ENCODE results near the gene PLEKHA6.
A peak's percentile ranks its signal among the peaks of the same experiment; 100 is the strongest.

Gene PLEKHA6

DNA sequence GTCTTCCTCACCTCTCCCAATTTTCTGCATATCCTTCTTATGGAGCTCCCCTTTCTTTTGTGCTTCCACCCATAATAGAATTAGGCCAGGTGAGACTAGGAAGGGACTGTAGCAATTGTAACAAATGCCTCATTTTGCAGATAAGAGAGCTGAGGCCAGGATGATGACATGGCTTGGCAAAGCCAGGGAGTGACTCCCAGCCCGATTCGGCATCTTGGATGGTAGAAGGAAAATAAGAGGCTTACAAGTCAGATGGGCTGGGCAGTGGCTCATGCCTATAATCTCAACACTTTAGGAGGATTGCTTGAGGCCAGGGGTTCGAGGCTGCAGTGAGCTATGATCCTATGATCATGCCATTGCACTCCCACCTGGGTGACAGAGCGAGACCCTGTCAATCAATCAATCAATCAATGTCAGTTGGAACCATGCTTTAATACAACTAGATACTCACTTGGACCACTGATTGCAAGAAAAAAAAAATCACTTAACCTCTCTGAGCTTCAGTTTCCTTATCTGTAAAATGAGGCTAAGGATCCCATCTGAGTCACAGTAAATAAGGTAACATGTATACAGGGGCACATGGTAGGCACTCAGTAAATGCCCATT is 51.6 kb downstream of the PLEKHA6 start:
- DNase-seq = no peak

DNA sequence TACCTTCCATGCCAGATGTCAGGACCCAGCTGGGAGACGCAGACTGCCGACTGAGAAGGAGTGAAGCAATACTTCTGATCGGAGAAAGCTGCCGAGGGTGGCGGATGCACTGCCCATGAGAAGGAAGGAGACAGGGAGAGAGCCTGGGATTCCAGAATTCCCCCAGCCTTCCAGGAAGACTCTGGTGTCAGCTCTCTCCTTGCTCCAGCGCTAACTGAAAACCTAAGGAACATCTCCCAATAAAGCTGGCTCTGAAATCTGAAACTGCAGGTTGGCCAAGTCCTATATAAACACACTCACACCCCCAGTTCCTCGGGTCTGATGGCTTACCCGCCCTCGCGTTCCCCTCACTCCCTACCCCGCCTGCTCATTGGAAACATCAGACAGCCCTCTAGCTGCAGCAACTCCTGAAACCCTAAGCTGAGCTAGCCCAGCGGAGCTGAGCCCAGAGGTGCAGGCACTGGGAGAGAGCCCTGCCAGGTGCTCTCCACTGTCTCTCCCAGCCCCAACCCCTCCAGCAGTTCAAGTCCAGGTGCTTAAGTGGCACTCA is 52.3 kb downstream of the PLEKHA6 start:
- peak; percentile 61 for DNase-seq

DNA sequence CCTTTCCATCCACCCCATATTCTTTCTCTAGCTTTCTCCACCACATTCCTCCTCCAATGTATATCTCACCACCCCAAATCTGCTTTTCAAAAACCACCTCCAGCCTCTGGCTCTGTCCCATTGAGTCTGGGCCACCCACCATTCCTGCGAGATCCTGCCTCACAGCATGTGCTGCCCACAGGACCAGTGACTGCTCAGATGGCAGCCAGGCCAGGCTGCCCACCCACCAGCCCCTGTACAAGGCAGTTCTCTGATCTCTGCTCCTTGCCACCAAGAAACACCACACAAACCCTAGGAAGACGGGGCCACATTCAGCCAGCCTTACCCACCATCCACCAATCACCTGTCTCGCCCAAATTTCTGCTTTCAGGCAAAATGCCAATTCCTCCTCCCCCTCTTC is 53.7 kb downstream of the PLEKHA6 start:
- no peak for DNase-seq

DNA sequence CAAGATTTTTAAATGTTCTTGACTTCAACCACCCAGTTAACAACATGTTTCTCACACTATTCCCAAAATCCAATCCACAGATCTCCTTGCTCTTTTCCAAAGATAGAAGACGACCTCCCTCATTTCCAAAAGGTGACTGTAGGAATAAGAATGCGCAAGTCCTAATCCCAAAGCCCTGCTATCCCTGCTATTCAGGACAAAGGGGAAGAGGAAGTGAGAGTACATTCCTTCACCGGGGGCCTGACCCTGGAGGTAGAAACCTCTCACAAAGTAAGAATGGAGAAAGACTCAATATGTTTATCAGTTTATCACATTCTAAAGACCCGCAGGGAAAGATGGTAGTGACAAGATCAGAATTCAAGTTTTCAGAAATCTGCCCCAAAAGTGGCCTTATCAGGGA is 55.7 kb downstream of the PLEKHA6 start:
- DNase-seq = no peak

DNA sequence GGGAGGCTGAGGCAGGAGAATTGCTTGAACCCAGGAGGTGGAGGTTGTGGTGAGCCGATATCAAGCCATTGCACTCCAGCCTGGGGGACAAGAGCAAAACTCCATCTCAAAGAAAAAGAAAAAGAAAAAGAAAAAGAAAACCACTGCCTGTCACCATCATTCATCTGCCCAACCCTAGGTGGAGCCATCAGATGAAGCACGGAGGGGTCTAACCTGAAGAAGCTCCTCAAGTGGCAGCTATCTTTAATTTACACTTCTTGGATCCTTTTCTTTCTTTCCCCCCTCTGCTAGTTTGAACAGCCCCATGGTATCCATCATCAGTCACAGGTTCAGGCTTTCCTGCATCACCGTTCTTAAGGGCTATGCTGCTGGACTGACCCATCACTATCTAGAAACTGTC is 57.0 kb downstream of the PLEKHA6 start:
- no peak for DNase-seq

DNA sequence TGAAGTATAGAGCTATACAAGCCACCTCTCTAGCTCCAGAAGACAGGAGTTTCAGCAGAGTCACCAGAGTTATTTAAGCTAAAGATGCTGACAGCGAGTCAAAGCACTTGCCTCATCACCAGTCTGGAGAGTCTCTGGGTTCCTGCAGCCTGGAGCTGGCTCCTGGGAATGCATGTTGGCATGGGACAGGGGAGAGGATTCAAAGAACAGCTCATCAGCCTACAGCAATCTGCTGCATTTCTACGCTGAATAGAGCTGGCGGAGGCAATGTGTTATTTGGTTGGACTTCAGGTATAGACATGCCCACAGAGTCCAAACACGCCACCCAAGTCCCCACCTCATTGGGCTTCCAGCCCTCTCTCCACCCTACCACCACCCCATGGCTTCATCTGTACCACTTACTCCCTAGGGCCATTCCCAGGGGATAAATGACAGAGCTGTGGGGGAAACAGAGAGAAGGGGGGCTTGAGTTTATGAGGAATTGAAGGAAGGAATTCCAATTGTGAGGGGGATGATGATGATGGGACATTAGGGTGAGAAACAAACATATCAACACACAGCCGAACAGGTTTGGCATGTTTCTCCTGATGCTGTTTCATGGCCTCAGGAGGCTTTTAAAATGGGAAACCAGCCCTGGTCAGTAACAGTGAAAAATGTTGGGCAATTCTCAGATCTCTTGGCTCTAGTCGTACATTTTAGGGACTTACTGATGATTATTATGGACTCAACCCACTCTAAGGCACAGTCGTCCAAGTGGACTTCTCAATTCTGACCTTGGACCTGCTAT is 58.4 kb downstream of the PLEKHA6 start:
- no peak for DNase-seq

DNA sequence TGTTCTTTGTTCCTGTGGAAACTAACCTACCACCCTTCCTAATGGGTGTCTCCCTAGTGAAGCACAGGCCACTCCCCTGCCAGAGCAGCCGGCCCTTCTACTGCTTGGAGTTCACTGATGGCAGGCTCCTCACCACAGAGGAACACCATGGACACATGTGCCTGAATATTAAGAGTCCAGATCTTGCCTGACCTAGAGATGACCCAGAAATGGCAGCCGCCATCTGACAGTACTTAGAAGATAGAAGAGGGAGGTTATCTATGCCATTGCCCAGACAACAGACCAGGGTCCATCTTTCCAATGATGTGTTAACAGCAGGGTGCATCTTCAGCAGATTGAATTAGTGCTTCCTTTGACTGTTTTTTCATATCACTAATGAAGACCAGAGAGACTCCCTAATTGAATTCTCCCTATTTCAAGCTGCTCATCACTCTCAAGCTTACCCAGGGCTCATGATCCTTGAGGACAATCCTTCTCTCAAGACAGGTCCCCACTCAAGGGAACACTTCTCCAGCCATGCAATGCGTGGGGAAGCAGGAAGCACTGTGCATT is 59.8 kb downstream of the PLEKHA6 start:
- no peak for DNase-seq

DNA sequence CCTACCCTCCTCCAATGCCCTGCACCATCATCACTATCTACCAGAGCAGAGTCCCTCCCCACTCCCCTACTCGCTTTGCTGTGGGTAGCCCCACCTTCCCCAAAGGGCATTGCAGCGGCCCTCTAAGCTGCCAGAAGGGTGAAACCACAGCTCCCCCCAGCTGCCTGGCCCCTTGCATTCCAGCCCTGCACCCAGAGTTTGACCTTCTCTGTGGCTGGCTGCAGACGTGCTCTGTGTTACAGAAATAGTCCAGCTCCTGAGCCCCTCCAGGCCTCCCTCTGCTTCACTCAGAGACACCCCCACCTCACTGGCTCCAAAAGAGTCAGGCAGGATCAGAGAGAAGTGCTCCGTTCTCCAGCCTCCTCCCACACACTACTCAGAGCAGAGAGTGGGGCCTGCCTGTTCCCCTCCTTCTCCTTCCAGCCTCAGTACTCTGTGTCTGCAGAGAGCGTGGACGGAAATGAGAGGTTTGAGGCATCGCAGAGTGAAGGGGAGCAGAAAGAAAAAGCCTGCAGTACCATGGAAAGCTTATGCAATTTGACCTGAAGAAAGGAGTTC is 63.2 kb downstream of the PLEKHA6 start:
- no peak for DNase-seq

DNA sequence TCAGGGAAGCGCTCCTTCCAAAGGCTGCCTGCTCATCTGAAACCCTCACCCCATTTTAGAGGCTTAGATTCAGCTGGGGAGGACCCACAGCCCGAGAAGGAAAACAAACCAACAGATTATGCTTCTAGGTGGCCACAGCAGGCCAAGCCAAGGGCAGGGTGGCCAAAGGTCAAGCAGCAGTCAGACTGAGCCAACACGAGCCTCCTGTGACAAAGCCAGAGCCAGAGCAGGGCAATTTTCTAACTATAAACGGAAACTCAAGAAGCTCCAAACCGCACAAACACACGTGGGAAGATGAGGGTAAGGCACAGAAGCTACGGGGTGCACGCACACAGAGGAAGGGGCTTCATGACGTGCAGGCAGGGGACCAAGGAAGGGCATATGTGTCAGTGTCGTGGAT is 64.1 kb downstream of the PLEKHA6 start:
- DNase-seq = no peak

DNA sequence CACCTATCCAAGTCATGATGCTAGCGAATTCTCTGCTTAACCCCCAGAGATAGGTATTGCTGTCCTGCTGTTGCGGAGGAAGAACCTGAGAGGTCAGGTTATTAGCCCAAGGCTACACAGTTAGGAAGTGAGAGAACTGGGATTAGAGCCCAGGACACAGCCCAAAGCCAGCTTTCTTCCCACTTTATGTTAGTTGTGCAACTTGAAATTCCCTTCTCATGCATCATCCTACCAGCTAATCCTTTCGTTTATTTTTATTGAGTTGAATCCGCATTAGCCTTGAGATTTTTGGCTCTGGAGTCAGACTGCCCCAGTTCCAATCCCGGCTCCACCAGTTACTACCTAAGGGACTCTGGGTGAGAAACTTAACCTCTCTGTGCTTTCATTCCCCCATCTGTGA is 65.4 kb downstream of the PLEKHA6 start:
- no peak for DNase-seq

DNA sequence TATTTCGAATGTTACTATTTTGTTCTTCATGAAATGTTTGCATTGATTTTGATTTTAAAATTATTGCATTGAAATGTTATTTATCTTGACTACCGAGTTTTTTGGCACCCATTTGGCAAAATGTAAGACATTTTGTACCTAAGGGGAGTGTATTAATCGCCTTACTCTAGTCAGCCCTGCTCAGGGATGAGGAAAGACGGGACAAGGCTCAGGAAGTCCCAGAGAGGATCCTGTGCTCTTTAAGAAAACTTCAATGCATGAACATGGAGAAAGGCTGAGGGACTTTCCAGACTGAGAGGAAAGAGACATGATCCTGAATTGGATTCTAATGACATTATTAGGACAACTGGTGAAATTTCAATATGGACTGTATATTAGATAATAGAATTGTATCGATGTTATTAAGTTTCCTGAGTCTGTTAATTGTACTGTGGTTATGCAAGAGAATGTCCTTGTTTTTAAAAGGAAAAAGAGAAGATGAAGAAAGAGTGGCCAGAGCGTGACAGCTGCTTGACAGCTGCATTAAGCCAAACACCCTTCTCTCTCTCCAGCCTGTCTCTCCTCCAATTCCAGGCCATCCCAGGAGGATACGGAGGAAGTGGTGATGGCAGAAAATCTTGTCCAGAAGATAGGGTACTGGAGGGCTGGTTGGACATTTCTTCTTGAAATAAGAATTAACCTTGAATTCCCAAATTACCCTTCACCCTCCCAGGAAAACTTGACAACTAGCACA is 66.0 kb downstream of the PLEKHA6 start:
- DNase-seq = no peak

DNA sequence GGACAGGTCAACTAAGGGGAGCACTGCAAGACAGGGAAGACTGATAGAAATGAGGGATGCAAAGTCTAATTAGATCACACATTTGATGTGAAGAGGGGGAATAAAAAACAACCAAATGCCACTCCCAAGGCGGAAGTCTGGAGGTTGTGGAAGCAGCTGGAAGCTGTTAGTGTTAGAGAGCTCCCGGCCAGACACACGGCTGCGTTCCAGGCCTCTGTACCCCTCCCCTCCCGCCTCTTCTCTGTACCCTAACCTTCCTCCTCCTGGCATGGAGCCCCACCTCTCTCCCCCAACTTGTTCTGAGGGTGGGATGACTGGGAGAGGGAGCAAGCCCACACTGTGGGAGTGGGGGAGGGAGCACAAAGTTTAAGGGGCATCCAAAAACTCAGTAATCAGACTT is 67.0 kb downstream of the PLEKHA6 start:
- no peak for DNase-seq

DNA sequence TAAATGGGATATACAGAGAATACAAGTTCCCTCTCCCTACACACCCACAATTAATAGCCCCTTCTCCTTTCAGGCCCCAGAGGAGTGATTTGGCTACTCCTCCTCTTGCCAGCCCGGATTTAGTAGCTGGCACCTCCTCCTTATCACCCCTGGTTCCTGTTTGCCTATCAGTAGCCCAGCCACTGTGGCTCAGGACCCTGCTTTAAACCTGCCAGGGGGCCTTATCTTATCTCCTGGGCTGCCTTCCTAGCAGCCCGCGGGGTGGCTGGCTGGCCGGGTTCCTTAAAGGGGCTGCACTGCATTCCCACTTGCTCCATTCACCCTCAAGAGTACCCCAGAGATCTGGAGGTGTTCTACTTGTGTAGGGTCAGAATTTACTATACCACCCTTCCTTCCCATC is 70.4 kb downstream of the PLEKHA6 start:
- DNase-seq = no peak

DNA sequence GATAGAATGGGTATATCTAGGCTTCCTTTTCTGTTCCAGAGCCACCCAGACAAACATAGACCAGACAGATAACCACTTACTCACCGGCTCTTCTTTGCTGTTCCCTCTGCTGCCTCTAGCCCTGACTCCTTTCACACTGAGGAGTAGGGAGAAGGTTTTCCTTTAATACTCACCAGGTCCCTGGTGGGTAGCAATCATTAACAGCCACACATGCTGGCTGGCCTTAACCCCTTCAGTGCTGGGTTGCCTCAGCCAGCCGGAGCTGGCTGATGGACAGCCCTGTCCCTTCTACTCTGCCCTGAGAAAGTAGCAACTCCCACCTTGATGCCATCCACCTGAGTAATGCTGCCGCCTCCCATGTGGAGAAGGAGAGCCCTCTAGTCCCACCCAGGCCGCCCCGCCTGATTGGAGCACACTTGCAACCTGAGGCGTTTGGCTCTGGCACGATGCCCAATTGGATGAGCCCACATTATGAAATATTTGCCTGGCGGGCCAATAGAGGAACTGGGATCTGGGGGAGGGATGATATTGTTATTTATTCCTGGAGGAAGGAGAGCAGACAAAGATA is 71.6 kb downstream of the PLEKHA6 start:
- DNase-seq = no peak

DNA sequence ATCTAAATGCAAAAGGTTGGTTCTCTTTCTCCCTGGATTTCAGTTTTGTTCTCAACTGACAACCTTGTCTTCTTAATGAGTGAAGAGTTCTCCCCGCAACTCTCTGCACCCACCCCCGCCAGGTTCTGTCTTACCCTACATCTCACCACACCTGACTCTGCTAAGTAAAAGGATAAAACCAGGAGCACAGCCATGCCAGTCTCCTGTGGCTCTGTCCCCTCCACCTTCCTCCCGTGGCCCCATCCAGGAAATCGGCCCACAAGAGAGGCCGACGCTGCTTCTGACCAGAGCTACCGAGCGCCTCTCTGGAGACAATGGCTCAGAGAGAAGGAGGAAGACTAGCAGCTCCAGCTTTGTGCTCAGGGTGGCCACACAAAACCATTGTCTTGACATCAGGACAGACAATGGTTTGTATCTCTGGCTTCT is 72.2 kb downstream of the PLEKHA6 start:
- no peak for DNase-seq

DNA sequence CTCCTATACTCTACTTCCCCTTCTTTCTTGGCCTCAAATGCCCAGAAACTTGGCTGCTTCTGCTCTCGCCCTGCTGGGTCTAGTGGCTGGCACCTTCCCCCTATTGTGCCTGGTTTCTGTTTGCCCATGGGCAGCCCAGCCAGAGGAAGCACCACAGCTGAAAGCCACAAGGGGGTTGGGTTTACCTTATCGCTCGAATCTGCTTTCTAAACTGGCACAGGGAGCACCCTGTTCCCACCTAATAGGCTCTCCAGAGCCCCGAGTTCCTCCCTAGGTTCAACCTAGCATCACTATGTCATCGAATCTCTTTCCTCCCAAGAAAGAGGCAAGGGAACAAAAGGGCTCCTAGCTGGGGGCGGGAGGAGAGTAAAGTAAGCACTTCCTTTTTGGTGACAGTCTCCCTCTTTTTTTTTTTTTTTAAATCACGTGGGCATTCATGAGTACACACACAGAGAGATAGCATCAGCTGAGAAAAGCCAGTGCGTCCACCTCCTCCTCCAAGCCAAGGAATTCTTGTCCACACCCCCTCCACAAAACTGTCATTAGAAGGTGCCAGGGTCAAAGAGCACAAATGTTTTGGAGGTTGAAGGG is 72.8 kb downstream of the PLEKHA6 start:
- no peak for DNase-seq

DNA sequence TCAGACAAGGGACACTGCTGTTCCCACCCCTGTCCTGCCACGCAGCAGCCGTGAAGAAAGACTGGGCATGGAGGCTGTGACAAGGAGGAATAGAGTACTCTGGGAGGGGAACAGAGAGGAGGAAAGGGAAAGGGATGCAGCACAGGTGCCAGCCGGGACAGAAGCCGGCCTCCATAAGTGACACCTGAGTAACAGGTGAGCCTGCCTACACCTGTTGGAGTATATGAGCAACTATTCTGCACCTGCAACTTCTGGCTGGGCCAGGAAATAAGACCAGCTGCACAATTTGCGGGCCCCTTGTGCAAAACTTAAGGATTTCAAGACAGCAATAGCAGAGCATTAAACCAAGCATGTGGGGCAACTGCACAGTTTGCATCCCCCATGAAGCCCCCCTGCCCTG is 73.4 kb downstream of the PLEKHA6 start:
- DNase-seq = no peak

DNA sequence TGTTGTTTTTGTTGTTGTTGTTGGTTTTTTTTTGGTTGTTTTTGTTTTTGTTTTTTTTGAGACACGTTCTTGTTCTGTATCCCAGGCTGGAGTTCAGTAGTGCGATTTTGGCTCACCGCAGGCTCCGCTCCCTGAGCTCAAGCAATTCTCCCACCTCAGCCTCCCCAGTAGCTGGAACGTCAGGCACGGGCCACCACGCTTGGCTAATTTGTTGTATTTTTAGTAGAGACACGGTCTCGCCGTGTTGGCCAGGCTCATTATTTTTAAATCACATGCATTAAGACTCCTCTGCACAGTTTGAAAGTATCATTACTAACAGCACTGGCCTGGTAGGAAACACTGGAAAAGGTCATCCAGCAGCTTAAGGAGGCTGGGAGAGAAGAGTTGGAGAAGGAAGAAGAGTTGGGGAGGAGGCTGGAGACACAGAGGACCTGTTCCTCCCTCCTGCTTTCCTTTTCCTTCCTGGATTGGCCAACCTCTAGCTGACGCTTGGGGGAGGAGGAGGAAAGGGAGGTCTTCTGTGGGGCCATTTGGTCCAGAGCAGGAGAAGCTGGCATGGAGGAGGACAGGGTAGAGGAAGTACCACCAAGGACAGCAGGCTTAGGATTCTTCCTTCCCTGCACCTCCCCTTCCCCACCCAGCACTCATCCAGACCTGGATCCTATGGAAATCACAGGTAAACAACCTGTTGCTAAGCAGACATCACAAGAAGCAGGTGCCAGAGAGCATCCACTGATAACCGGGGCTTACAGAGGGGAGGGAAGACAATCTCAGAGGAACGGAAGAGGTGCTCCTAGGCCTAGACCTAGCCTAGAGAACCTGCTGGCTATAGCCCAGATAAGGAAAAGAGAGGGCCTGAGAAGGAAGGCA is 74.1 kb downstream of the PLEKHA6 start:
- peak; percentile 19 for DNase-seq

DNA sequence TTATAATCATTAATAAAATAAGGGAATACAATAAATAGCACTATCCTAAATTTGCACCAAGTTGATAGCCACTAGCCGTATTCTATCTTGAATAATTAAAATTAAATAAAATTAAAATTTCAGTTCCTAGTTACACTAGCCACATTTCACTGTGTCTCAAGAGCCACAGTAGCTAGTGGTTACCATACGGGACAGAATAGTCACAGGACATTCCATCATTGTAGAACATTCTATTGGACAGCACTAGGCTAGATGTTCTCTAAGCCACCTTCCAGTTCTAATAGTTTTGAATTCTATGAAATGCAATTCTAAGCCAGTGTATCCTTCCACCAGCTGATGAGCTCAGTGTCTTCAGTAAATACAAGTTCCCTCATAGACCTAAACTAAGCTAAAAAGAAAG is 74.8 kb downstream of the PLEKHA6 start:
- DNase-seq = no peak

DNA sequence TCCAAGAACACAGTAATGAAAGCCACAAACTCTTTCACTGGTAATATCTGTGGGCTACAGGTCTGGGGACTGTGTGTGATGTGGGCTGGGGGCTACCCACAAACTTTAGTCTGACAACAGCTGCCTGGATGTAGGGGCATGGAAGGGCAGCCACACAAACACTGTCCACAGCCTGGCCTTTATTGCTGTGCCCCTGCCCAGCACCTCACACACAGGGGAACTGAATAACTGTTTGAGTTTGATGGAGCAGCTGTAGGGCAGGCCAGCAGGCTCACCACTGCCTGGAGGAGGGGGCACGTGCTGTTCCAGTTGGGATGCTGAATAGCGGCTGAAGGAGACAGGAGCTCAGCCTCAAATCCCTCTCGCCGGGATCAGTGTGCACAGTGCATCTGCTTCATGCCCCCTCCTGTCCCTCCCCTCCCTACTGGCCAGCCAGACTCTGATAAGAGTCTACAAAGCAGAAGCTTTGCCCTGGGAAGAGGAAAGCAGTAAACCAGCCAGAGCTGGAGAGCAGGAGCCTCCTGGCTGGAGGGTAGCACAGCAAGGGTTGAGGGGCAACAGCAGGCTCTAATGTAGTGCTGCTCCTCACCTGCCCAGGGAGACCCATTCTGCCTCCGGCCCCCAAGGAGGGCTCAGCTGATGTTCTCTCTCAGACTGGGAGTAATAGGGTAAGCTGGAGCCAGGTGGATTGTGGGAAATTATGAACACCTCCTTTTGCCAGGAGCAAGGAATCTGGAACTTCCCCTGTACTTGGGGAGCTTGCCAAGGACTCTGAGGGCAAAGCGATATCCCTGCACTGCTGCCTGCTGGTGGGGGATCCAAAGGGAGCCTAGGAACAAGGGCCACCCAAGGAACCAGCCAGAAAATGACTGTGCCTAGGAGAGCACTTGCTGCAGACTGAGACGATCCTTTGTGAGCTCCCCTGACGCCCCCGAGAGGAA is 75.7 kb downstream of the PLEKHA6 start:
- no peak for DNase-seq
